Measurements from ENCODE around the gene WASF2. TPM values are rescaled to one million over a fixed set of nuclear protein-coding genes. Genes with fewer than 3 reads are reported as not detected.
A peak's percentile ranks its signal among the peaks of the same experiment; 100 is the strongest.

The WASF2 gene
- total RNA-seq, 1 donor from 2014 or later = 25.6 TPM

- Histone ChIP-seq H3K36me3 (ENCODE audit: control insufficient read depth in 3 of 3, insufficient read depth in 3 of 3, low read length in 3 of 3) (peaks cover 0 to 4% (median 2%) of the 10 kb centered on the region in 3 donors), H3K4me3 (ENCODE audit: low read length in 3 of 3) (no peak overlapping the region), H3K9ac (ENCODE audit: low read depth in 1 of 3, low read length in 3 of 3) (peak overlapping the region in 1 of 3 donors; percentile 25), H3K27ac (ENCODE audit: low read depth, low read length) (no peak overlapping the region), H3K27me3 (ENCODE audit: control insufficient read depth in 3 of 3, insufficient read depth in 3 of 3, low read length in 3 of 3) (no peaks in the 10 kb centered on the region), H3K4me1 (ENCODE audit: control insufficient read depth in 3 of 3, insufficient read depth in 3 of 3, low read length in 3 of 3) (peaks cover 23 to 26% (median 25%) of the 10 kb centered on the region in 3 donors), H3K9me3 (ENCODE audit: control insufficient read depth in 3 of 3, low read length in 3 of 3) (no peaks in the 10 kb centered on the region)
Measured at GRCh38 chr1:27368869-27369582, 120.9 kb downstream of the WASF2 start.

DNA sequence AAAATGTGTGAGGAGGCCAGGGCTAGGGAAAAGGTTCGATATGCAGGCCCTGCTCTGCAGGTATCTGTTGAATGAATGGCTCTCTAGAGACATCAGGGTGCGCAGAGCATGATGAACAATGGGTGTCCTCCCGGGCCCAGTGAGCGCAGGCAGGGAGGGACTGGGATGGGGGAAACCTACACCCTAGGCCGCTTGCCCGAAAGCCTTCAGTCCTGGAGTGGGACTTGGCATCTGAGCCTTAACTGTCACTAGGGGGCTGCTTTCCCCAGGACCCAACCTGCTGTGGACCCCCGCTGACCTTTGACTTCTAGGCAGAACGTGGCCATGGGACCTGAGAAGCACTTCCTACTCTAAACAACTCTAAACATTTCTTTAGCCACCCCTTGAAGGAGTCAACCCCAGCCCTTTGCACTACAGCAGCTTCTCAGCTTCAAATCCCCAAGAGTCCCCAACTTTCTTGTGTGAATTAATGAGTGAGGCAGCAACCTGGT is 122.8 kb downstream of the WASF2 start:
- Histone ChIP-seq H3K27ac (ENCODE audit: low read depth, low read length) (peak overlapping the region; percentile 88), H3K9ac (ENCODE audit: low read depth in 1 of 3, low read length in 3 of 3) (peak overlapping the region; percentile 71 to 89 (median 84))

DNA sequence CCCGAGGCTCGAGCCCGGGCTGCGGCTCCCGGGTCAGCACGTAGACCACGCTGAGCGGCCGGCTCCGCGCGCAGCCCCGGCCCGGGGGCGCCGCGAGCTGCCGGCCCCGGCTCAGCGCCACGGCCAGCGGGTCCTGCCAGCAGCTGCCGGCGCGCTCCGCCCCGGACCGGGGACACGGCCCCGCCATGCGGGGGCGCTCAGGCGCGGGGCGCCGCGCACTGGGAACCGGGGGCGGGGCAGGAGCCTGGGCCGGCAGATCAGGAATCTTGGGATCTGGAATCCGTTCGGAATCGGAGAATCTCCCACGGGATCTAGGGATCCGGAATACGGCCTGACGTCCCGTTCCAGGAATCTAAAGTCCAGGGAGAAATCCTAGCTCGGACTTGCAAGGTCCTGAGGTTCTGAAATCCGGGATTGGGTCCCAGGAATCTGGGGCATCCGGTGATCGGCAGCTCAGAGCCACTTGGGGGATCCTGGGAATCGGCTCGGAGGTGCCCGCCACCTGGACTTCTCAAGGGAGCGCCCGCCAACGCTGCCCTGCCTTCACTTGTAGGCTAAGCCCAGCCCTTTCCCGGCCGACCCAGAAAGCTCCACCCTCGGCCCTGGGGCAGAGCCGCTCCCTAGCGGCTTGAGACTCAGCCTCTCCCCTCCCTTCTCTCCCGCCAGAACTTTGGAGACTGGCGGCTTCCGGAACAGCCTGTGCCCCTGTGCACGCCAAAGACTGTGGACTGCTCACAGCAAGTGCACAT is 123.4 kb downstream of the WASF2 start, which contains the start of gene MAP3K6:
Gene MAP3K6, minus strand, starts transcription at position 551 of the 749 bp plus-strand sequence. Its CDS starts 364 bp downstream, at position 187.
- Histone ChIP-seq H3K4me3 (ENCODE audit: low read length in 3 of 3) (peak within 1 kb of the TSS; percentile 64 to 80 (median 75)), H3K27me3 (ENCODE audit: control insufficient read depth in 3 of 3, insufficient read depth in 3 of 3, low read length in 3 of 3) (no peaks in the 10 kb centered on the region), H3K36me3 (ENCODE audit: control insufficient read depth in 3 of 3, insufficient read depth in 3 of 3, low read length in 3 of 3) (peaks cover 13 to 25% (median 23%) of the 10 kb centered on the region in 3 donors), H3K9me3 (ENCODE audit: control insufficient read depth in 3 of 3, low read length in 3 of 3) (no peaks in the 10 kb centered on the region), H3K4me1 (ENCODE audit: control insufficient read depth in 3 of 3, insufficient read depth in 3 of 3, low read length in 3 of 3) (peaks cover 23 to 33% (median 26%) of the 10 kb centered on the region in 3 donors), H3K9ac (ENCODE audit: low read depth in 1 of 3, low read length in 3 of 3) (peak within 1 kb of the TSS; percentile 71 to 89 (median 84)), H3K27ac (ENCODE audit: low read depth, low read length) (peak within 1 kb of the TSS; percentile 91)

More for the DNA sequence above, 122.8 kb downstream of the WASF2 start:
- peaks cover 8 to 19% (median 18%) of the 10 kb centered on the region in 3 donors for H3K36me3 ChIP-seq (ENCODE audit: control insufficient read depth in 3 of 3, insufficient read depth in 3 of 3, low read length in 3 of 3)
- H3K27me3 ChIP-seq (ENCODE audit: control insufficient read depth in 3 of 3, insufficient read depth in 3 of 3, low read length in 3 of 3) = no peaks in the 10 kb centered on the region
- H3K4me1 ChIP-seq (ENCODE audit: control insufficient read depth in 3 of 3, insufficient read depth in 3 of 3, low read length in 3 of 3) = peaks cover 23 to 33% (median 26%) of the 10 kb centered on the region in 3 donors
- H3K9me3 ChIP-seq (ENCODE audit: control insufficient read depth in 3 of 3, low read length in 3 of 3) = no peaks in the 10 kb centered on the region
- peak overlapping the region; percentile 64 to 80 (median 75) for H3K4me3 ChIP-seq (ENCODE audit: low read length in 3 of 3)

DNA sequence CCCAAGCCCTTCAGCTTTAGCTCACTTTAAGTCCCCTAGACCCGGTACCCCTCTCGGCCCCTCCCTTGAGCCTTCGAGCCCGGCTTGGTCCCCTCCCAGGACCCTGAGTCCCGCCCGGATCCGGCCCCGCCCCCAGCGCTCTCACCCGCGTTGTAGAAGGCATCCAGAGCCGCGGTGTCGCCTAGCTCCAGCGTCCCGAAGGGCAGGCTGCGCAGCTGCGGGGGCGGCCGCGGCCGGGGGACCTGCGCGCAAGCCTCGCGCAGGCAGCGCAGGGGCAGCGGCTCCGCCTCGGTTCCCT is 123.9 kb downstream of the WASF2 start:
- no peaks in the 10 kb centered on the region for H3K27me3 ChIP-seq (ENCODE audit: control insufficient read depth in 3 of 3, insufficient read depth in 3 of 3, low read length in 3 of 3)
- peaks cover 18 to 30% (median 27%) of the 10 kb centered on the region in 3 donors for H3K36me3 ChIP-seq (ENCODE audit: control insufficient read depth in 3 of 3, insufficient read depth in 3 of 3, low read length in 3 of 3)
- H3K4me1 ChIP-seq (ENCODE audit: control insufficient read depth in 3 of 3, insufficient read depth in 3 of 3, low read length in 3 of 3) = peaks cover 23 to 33% (median 26%) of the 10 kb centered on the region in 3 donors
- H3K9ac ChIP-seq (ENCODE audit: low read depth in 1 of 3, low read length in 3 of 3) = peak overlapping the region; percentile 65 to 84 (median 69)
- no peaks in the 10 kb centered on the region for H3K9me3 ChIP-seq (ENCODE audit: control insufficient read depth in 3 of 3, low read length in 3 of 3)
- peak overlapping the region; percentile 64 to 80 (median 72) for H3K4me3 ChIP-seq (ENCODE audit: low read length in 3 of 3)
- peak overlapping the region; percentile 91 for H3K27ac ChIP-seq (ENCODE audit: low read depth, low read length)

DNA sequence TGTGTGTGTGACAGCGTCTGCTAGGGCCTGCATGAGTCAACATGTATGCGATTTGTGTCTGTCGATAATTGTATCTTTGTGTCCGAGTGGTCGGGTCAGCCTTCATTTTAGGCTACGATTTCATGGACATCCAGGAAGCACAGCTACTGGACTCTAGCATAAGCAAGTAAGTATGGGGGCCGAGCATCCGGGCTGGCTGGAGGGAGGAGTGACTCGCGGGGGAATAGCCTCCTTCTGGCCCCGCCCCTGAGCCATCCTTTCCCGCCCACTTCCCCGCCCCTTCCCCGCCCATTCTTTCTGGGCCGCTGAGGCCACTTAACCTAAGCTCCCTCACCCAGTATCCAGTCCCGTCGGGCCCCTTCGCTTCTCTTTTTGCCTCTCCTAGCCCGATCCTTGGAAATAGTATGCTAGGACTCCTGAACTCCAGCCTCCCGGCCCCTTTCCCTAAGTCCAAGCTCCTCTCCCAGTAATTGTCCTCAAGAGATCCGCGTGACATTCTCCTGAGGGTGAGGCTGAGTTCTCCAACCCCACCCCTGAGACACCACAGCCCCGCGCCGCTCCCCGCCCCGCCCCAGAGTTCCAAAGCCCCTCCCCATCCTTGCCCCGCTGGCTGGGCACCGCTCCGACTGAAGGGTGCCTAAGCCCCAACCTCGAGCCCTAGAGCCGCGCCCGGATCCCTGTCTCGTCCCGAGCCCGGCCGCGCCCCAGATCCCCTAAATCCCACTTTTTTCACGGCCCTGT is 124.4 kb downstream of the WASF2 start:
- Histone ChIP-seq H3K4me1 (ENCODE audit: control insufficient read depth in 3 of 3, insufficient read depth in 3 of 3, low read length in 3 of 3) (peaks cover 23 to 33% (median 26%) of the 10 kb centered on the region in 3 donors), H3K36me3 (ENCODE audit: control insufficient read depth in 3 of 3, insufficient read depth in 3 of 3, low read length in 3 of 3) (peaks cover 20 to 33% (median 27%) of the 10 kb centered on the region in 3 donors), H3K9me3 (ENCODE audit: control insufficient read depth in 3 of 3, low read length in 3 of 3) (no peaks in the 10 kb centered on the region), H3K9ac (ENCODE audit: low read depth in 1 of 3, low read length in 3 of 3) (peak overlapping the region; percentile 69 to 84 (median 69)), H3K27me3 (ENCODE audit: control insufficient read depth in 3 of 3, insufficient read depth in 3 of 3, low read length in 3 of 3) (no peaks in the 10 kb centered on the region), H3K27ac (ENCODE audit: low read depth, low read length) (peak overlapping the region; percentile 91), H3K4me3 (ENCODE audit: low read length in 3 of 3) (peak overlapping the region; percentile 64 to 80 (median 72))

GRCh38 chr1:27364696-27365371 is 125.1 kb downstream of the WASF2 start:
- H3K9me3 ChIP-seq (ENCODE audit: control insufficient read depth in 3 of 3, low read length in 3 of 3) = no peaks in the 10 kb centered on the region
- H3K4me3 ChIP-seq (ENCODE audit: low read length in 3 of 3) = peak overlapping the region; percentile 64 to 80 (median 65)
- peaks cover 22 to 35% (median 27%) of the 10 kb centered on the region in 3 donors for H3K36me3 ChIP-seq (ENCODE audit: control insufficient read depth in 3 of 3, insufficient read depth in 3 of 3, low read length in 3 of 3)
- H3K27ac ChIP-seq (ENCODE audit: low read depth, low read length) = peak overlapping the region; percentile 91
- H3K27me3 ChIP-seq (ENCODE audit: control insufficient read depth in 3 of 3, insufficient read depth in 3 of 3, low read length in 3 of 3) = no peaks in the 10 kb centered on the region
- peak overlapping the region in 2 of 3 donors; percentile 69 to 71 for H3K9ac ChIP-seq (ENCODE audit: low read depth in 1 of 3, low read length in 3 of 3)
- H3K4me1 ChIP-seq (ENCODE audit: control insufficient read depth in 3 of 3, insufficient read depth in 3 of 3, low read length in 3 of 3) = peaks cover 23 to 33% (median 26%) of the 10 kb centered on the region in 3 donors

DNA sequence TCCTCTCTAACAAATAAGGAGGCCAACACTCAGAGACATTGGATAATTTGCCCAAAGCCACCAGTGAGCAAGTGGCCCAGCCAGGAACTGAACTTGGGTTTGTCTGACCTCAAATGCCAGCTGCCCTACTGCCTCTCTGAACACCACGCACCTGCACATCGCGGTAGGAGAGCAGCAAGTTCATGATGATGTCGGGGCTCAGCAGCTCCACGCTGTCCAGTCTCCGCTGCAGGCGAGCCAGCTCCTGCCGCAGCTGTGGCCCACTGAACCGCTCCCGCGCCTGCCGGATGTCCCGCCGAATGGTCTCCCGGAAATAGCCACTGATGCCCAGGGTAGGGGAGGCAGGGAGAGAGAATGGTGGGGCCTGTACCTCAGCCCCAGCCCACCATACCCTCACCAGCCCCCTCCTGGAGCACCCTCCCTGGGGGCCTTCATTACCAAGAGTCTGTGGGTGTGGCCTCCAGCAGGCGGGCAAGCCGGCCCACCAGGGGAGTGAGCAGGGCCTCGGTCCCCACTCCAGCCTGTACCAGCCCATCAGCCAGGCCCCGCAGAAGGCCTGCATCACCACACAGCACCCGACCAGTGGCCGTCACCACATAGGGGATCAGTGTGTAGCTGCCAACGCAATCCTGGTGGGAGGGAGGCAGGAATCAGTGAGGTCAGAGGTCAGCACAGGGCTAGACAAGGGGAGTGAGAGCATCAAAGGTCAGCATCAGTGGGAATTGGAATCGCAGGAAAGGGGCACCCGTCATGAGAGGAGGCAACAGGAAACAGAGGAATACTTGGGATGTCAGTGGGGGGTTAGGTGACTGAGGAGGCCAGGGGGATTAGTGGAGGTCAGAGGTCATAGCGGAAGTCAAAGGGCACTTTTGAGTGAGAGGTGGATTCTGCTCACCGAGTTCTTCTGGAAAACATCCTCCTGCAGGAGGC is 125.9 kb downstream of the WASF2 start:
- Histone ChIP-seq H3K27me3 (ENCODE audit: control insufficient read depth in 3 of 3, insufficient read depth in 3 of 3, low read length in 3 of 3) (no peaks in the 10 kb centered on the region), H3K4me3 (ENCODE audit: low read length in 3 of 3) (no peak overlapping the region), H3K27ac (ENCODE audit: low read depth, low read length) (no peak overlapping the region), H3K4me1 (ENCODE audit: control insufficient read depth in 3 of 3, insufficient read depth in 3 of 3, low read length in 3 of 3) (peaks cover 23 to 30% (median 26%) of the 10 kb centered on the region in 3 donors), H3K9ac (ENCODE audit: low read depth in 1 of 3, low read length in 3 of 3) (peak overlapping the region in 2 of 3 donors; percentile 69 to 71), H3K36me3 (ENCODE audit: control insufficient read depth in 3 of 3, insufficient read depth in 3 of 3, low read length in 3 of 3) (peaks cover 24 to 39% (median 33%) of the 10 kb centered on the region in 3 donors), H3K9me3 (ENCODE audit: control insufficient read depth in 3 of 3, low read length in 3 of 3) (no peaks in the 10 kb centered on the region)

GRCh38 chr1:27361553-27361952 is 128.4 kb downstream of the WASF2 start:
- peaks cover 32 to 51% (median 39%) of the 10 kb centered on the region in 3 donors for H3K36me3 ChIP-seq (ENCODE audit: control insufficient read depth in 3 of 3, insufficient read depth in 3 of 3, low read length in 3 of 3)

More at GRCh38 chr1:27361553-27361952, 128.4 kb downstream of the WASF2 start:
- H3K27me3 ChIP-seq (ENCODE audit: control insufficient read depth in 3 of 3, insufficient read depth in 3 of 3, low read length in 3 of 3) = no peaks in the 10 kb centered on the region
- H3K4me3 ChIP-seq (ENCODE audit: low read length in 3 of 3) = no peak overlapping the region
- peaks cover 12 to 27% (median 15%) of the 10 kb centered on the region in 3 donors for H3K4me1 ChIP-seq (ENCODE audit: control insufficient read depth in 3 of 3, insufficient read depth in 3 of 3, low read length in 3 of 3)
- H3K9ac ChIP-seq (ENCODE audit: low read depth in 1 of 3, low read length in 3 of 3) = no peak overlapping the region
- H3K9me3 ChIP-seq (ENCODE audit: control insufficient read depth in 3 of 3, low read length in 3 of 3) = no peaks in the 10 kb centered on the region
- no peak overlapping the region for H3K27ac ChIP-seq (ENCODE audit: low read depth, low read length)

All from skeletal muscle tissue (tissue), 4 donors.